NCI-H82 treated with DMSO at 0.1 percent for 48 hours (cell line): ENCODE results near the gene APBA2.
"Not testable (repeated sequence)": the region's sequence is repeated elsewhere in the genome, so short reads cannot be mapped to it uniquely, and the experiment has no call there.

Source experiments
- DNase-seq: peaks from one replicate; lab custom pipeline; 2025; ENCODE audit not compliant: unreplicated experiment; lab: John Stamatoyannopoulos, UW

APBA2 gene

DNA sequence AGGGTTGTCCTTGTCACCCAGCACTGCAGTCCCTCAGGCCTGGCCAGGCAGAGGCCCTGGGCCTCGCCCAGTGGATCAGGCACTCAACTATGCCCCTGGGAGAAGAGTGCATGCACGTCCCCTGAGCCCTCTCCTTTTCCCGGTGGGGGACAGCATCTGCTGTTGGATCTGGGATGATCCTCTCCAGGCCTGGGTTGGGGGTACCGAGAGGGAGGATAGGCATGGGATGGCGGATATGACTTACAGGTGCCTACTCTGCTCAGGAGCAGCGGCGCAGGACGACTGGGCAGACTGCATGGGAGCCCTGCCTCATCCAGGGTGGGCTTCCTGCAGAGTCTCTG is 9.0 kb upstream of the APBA2 start:
- DNase-seq = no peak

DNA sequence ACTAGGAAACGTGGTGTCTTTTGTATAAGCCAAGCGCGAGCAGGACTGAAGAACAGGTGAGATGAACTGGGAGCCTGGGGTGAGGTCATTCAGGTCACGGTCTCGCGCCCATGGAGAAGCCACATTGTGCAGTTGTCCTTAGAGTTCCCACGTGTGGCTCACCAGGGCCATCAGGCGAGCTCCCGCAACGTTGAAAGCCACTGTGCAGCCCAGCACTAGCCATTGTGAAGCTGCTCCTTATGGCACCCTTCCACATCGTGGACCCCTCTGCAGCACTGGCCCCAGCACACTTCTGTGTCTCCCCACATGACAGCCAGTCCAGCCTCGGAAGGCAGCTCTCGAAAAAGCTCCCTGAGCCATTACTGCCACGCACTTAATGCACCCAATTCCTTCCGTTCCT is 7.6 kb upstream of the APBA2 start:
- DNase-seq = no peak

DNA sequence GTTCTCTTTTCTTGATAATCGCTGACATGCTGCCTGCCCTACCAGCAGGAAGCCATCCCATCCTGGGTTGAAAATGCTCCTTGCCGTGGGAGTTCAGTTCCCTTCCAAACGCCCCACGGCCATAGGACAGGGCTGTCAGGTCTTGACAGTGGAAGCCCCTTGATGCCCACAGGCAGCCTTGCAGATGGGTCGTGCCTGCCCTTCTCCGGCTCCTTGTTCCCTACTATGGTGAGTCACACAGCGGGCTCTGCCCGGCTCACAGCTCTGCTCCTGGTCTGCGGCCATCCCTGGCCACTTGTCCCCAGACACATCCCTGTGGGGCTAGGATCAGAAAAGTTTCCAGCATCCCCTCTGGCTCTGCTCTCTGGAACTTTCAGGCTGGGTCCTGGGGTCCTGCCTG is 6.2 kb upstream of the APBA2 start:
- DNase-seq = no peak

DNA sequence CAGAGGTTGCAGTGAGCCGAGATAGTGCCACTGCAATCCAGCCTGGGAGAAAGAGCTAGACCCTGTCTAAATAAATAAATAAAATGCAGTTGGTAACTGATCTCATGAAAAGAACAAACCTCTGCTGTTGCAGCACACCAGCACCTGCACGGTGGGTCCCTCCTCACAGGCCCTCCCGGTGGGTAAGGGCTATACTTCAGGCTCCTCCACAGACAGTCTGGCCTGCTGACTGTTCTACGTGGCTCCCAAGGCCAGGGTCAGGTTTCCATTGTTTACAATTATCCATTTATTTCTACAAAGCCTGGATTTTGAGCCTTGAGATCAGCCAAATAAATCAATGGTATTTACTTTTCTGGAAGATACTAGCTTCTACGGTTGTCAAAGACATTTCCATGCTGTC is 5.1 kb upstream of the APBA2 start:
- DNase-seq = no peak

DNA sequence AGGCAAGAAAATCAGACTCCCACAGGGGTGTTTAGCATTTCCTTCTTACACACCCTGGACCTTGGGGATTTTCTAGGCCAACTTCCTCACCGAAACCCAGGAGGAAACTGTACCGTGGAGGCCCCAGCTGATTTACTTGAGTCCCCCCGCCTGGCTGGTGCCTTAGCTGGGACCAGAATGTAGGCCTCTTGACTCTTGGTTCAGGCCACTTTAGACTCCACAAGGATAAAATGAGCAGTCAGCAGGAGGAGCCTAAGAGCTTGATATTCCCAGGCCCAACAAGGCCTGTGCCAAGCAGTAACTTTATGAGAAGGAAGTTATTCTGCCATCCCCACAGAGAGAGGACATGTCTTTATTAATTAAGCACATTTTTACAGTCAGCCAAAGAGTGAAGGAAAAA is 4.6 kb upstream of the APBA2 start:
- no peak for DNase-seq

DNA sequence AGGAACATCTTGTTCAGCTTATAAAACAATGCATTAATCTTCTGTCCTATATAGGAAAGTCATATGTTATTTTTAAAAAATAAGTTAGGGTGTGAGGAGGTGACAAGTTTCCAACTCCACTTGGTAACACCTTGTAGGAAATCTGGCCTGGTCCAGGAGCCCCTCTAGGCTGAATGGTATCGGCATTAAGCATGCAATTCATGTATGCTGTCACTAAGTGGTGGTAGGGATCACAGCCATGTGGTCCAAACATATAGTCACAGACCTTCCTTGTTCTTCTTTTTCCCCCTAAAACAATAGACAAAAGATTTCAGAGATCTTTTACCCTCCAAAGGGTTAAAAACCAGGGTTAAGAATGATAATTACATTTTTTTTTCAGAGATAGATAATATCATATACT is 4.2 kb upstream of the APBA2 start:
- DNase-seq = no peak

DNA sequence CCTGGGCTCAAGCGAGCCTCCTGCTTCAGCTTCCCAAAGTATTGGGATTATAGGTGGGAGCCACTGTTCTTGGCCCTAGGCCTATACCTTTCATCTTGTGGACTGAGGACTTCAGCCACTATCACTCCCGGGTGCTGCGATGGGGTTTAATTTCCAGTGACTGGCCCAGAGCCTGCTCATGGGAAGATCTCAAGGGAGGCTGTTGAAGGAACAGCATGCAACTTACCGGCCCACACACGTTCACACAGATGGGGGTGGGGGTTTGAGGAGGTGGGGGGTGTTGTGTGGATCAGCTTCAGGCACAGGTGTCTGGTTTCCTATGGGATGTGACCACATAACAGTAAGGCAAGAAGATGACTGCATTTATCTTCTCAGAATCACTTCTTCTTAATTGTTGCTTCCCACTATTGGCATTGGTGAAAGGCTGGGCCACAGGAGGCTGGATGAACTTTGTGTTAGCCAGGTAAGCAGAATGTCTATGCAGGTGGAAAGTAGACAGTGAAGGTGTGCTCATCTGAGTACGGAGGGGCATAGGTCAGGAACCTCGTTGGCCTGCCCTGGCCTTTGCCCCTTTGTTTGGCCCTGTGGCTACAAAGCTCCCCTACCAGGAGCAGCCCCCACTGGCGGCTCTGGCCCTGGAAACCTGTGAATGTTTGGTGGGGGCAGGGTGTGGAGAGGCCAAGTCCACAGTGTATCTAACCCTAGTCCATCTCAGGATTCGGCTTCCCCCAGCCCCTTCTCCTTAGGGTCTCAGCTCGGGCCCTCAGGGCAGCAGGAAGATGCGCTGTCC is 1.4 kb upstream of the APBA2 start:
- no peak for DNase-seq

DNA sequence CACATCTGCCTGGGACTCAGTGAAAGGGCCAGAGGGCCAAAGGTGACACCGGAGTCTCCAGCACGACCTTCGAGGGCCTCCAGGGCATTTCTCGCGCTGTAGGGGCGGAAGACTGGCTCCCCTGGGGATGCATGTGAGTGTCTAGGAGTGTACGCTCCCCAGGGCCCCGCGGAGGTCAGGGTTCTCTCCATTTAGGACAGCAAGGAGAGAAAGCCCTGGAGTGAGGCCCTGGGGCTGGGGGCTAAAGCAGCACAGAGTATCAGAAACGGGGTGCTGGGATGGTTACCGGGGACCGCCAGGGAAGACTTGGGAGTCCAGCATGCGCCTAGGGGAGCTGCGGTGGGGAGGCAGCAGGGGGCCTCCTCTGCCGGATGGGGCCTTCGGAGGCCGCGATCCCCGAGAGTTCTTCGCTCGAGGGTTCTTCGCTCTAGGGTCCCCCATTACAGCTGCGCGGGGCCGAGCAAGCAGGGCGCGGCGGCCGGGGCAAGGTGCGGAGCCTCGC is 595 bp upstream of the APBA2 start:
- DNase-seq = no peak

DNA sequence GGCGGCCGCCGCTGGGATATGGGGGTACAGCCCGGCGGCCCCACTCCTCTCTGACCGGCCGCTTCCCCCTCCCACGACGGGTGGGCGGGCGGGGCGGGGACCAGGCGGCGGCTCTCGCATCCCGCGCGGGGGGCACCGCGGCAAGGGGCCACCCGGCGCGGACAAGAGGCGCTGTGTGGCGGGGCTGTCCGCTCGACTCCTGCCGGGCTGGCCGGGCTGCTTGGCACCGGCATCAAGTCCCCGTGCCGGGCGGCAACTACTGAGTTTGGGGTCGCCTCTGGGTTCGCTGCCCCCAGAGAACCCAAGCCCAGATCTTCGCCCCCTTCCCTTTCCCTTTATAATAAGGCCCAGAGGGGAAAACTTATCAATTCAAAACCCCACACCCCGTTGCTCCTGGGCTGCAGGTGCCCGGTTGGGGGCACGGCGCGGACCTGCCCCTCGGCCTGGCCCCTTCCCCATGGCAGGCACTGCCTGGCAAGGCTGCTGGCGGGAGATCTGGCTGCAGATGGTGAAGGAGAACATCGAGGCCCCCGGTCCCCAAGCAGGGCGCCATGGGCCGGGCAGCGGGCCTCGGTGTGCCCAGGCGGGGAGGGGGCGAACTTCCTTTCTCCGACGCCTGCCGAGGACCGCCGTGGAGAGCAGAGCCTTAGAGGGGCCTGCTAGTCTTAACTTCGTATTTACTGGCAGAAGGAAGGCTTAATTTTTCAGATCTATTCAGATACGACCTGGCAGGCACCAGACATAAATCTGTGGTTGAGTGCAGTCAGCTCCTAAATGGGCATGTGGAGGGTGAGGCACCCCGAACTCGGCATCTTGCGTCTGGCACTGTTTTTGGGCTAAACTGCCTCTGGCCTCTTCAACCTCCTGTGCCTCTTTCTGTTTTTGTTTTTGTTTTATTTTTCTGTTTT is 911 bp downstream of the APBA2 start:
- DNase-seq = no peak

DNA sequence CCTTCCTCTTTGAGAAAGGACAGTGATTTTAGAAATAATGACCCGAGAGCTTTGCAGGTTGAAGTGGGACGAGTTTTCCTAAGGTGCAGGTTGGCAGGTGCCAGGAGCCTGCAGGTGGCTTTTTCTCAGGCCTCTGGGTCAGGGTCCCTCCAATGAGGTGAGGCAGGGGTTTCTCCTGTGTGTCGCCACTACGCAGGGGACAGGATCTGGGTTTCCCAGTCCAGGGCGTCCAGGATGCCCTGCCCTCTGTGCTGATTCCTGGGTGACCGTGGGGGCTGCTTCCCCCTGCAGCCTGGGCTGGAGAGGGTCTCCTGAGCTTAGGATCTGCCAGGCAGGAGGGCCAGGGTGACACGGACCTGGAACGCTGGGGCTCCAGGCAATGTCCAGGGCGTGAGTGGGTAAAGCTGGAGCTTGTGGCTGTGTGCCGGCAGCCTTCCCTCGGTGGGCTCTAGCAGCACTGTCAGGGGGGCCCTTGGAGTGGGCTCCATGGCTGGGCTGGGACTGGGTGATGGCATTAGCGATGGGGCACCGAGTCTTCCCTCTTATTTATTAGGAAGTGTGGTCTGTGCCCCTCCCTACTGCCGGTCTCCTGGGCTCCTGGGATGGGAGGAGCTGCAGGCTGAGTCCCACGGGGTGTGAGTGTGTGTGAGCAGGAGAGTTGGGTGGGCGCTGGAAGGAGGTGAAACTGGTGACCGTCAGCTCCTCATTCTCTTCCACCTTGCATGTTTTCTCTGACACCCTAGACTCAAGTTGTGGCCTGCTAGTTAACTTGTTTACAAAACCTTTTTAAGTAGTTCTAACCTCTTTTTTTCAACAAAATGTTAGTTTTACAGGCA is 1.8 kb downstream of the APBA2 start:
- no peak for DNase-seq

DNA sequence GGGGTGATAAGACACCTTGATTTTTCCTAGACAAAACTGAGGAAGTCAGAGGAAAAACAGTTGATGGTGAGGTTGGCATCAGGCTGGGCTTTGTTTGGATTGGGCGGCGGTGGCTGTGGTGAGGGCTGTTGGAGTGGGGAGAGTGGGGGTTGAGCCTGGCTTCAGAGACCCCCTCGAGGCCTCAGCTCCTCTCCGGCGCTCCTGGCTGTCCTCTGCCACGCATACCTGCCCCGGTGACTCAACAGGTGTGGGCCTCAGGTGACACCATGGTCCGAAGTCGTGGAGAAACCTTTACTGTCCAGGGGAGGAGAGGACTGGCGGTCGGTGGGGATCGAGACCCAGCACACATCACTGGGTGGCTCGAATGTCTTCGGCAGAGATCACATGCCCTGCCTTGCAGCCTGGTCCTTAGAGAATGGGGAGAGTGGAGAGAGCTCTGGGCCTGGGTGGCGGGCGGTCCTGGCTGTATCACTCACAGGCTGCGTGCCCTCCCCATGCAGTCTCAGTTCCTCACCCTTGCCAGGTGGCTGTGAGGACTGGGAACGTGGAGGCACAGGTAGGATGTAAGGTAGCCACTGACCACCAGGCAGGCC is 2.6 kb downstream of the APBA2 start:
- DNase-seq = no peak

DNA sequence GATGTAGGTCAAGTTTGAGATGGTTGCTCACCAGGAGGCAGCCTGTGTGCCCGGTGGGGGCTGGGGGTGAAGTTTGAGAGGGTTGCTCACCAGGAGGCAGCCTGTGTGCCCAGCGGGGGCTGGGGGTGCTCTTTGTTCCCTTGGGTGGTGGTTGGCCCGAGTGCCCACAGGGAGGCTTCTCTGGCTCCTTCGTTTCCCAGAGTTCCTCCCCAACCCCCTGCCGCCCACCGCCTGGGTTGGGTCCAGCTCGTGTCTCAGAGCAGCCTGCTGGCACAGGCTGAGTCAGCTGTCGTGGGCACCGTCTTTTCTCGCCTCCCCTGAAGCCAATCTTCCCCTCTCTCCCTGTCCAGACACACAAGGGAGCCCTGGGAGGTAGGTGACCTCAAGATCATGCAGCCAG is 3.1 kb downstream of the APBA2 start:
- DNase-seq = no peak

DNA sequence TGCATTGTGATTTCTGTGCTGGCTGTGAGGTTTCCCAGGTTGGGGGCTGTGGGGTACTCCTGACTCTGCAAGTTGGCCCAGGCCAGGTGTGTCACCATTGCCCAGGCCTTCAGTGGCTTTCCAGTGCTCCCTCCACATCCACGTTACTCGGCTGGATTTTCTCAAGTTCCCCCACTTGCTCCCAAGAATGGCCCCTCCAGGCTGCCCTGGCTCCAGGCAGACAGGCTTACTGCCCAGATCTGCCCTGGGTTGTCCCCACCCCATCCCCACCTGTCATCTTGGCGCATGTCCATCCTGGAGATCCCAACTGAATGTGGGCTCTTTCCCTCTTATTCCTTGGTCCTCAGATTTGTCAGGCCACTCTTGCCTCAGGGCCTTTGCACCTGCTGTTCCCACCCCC is 3.6 kb downstream of the APBA2 start:
- no peak for DNase-seq

DNA sequence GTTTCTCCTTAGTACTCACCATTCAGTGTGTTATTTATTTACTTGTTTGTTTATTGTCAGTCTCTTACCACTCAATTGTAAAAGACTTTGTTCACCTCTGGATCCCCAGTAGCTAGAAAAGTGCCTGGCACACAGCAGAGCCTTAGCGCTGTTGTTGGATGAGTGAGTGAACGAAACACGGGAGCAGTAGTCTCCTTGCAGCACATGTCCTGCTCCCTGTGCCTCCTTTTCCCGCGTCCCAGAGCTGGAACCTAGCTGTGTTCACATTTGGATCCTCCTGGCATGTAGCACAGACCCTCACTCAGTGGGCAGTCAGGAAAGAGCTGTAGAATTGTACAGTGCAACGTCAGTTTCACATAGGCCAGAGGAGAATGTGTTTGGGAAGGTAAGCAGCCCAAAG is 4.1 kb downstream of the APBA2 start:
- not testable (repeated sequence) for DNase-seq

DNA sequence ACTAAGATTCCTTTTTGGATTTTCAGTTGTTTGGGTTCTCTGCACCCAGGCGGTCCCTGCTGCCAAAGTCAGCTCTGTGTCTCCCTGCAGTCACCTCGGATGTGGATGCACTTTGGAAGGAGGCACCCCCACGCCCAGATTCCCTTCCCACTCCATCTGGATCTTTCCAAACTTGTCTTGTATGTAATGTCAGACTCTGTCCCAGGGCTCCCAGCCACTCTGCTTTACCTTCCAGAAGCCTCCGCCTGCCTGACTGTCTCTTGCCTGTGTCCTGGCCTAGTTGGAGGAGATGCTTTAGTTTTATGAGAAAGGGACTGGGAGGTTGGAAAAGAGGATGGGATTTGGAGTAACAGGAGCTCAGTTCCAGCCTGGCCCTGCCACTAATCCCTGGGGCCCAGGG is 4.5 kb downstream of the APBA2 start:
- DNase-seq = peak; percentile 20

DNA sequence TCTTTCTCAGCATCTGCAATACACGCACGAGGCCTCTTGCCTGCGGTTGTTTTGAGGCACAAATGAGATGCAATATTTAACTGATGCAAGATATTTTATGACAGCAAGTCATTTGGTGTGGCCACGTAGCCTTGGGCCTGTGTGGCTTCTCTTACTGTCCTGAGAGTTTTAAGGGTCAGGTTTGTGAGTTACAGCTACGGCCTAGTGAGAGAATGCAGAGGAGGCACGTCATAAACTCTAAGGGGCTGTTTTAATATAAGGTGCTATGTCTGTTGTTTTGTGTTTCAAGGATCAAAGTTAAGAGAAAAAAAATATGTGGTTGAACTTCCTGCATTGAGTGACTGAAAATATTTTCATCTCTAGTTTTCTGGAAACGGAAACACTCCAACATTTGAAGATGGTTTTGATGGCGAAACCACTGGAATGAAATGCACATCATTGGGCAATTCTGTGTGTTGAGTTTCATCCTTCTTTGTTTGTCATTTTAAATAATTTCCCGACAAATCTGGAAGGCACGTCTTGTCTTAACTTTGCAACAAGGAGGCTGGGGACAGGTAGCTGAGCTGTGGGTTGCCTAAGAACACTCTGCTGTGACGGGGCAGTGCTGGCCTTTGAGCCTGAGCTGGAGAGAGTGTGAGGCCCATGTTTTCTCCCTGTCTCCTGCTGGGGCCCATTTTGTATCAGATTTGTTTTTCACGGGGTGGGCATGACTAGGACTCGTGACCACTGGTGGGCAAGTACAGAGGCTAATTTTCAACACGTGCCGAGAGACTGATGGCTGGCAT is 5.1 kb downstream of the APBA2 start:
- no peak for DNase-seq

DNA sequence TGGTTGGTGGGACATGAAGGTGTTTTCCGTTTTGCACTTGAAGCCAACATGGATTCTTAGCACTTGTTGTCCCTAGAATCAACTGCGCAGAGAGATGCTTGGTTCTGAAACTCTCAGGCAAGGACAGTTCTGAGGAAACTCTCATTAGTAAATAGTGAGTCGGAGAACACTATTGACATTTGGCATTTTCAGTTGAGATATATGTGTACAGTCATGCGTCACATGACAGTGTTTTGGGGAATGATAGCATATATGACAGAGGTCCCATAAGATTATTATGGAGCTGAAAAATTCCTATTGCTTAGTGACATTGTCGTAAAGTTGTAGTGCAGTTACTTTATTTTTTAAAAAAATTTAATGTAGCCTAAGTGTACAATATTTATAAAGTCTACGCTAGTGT is 5.8 kb downstream of the APBA2 start:
- DNase-seq = no peak

DNA sequence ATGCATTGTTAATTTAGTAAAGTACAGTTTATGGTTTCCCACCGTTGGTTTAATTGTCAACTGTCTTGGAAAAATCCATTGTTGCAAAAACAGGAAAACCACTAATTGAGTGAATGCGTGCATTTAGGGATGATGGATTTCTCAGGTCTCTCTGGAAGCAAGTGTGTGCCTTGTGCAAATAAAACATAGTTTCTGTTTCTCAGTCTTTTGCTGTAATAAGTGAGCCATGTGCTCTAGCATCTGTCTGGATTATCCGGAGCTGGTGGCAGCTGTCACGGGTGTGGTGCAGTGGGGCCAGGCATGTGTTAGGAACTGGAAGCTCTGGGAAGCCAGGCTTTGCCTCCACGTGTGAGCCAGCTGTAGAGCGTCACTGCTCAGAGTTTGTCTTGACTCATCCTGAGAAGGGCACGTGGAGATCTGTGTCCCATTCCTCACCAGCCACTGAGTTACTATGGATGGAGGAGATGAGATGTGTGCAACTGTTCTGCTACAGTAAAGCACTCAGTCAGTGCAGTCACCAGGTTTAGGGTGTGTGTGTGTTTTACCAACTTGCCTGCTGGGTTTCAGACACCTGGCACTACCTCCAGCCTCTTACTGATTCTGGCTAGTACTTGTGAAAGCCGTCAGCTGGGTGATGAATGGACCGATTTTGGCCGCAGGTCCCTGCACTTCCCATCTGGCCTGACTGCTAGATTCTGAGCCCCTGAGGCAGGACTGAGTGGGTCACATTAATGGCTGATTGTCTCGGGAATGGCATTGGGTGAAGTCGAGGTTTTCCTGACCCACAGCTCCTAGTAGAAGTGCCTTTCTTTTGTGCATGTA is 7.2 kb downstream of the APBA2 start:
- no peak for DNase-seq

DNA sequence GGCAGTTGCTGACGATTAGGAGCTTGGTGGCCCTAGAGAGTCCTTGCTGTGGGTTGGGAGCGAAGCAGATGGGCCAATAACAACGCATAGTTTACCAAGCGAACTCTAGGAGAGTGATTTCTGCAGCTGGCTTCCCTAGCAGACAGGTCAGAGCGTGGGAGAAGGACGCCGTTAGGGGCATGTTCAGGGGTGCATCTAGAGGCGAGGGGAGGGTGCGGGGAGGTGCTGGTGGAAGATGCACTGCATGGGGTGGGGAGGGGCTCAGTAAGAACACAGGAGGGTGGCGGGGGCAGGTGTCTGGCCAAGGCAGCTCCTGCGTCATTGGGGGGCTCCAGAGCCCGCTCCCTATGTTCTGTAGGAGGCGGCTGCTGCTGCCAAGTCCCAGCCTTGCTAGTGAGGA is 8.9 kb downstream of the APBA2 start:
- no peak for DNase-seq
